GM19239 (cell line): Measurements from ENCODE around the gene C1orf159.
A peak's percentile ranks its signal among the peaks of the same experiment; 100 is the strongest.
"Not testable (repeated sequence)": the region's sequence is repeated elsewhere in the genome, so short reads cannot be mapped to it uniquely, and the experiment has no call there.

ENCODE experiments used
- DNase-seq: peaks from one replicate; pipeline ENCODE4 v3.0.0; 2011; ENCODE audit warnings: low spot score; ENCODE audit not compliant: insufficient read length
- FAIRE-seq: peaks from 2 replicates; lab custom pipeline; 2011; peaks lifted over from hg19 to GRCh38; lab: Jason Lieb, UNC

The C1orf159 gene

GRCh38 chr1:1069711-1070676 is 45.9 kb downstream of the C1orf159 start:
- FAIRE-seq (no peak), DNase-seq (peak; percentile 70)

- FAIRE-seq (peak; percentile 97), DNase-seq (peak; percentile 99)
These were observed 46.7 kb downstream of the C1orf159 start for GRCh38 chr1:1069056-1069710.

DNA sequence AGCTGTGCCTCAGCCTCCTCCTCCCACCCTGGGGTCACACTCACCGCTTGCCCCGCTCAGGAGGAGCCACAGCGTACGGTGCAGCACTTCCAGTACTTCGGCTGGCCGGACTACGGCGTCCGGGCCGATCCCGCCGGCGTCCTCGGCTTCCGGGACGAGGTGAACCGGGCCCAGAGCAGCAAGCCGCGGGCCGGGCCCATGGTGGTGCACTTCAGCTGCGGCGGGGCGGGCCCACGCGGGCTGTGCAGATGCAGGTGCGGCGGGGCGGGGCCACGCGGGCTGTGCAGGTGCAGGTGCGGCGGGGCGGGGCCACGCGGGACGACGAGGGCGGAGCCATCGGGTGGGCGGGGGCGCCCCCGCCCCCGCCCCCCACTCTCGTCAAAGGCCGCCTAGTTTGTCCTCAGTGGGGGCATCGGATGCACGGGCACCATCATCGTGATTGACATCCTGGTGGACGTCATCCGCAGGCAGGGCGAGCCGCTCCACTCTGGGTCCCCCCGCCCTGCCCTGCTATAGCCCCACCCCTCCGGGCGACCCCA is 47.3 kb downstream of the C1orf159 start:
- FAIRE-seq (peak; percentile 80), DNase-seq (peak; percentile 84)

DNA sequence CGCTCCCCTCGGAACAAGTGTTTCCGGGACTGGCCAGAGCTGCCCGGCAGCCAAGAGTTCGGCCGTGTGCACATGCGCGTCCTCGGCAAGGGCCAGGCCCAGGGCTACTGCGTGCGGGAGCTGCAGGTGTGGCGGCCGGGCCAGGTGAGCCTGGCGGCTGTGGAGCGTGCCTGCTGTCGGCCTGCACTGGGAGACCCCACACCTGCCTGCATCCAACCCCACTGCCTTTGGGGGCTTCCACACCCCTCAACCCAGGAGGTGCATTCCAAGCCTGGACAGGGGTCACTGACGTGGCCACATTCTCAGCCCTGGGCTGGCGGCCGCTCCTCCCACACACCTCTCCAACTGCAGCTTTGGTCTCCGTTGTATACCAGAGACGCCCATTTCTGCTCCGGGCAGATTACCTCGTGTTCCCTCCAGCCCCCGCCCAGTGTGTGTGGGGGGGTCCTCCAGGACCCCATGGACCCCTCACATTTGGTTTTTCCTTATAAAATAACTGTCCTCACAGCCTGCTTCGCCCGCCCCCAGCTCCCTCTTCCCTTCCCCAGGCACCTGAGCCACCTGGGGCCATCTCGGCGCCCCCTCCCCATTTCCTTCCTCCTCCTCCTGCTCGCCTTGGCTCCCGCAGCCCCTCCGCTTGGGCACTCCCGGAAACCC is 47.9 kb downstream of the C1orf159 start:
- DNase-seq (no peak), FAIRE-seq (no peak)

DNA sequence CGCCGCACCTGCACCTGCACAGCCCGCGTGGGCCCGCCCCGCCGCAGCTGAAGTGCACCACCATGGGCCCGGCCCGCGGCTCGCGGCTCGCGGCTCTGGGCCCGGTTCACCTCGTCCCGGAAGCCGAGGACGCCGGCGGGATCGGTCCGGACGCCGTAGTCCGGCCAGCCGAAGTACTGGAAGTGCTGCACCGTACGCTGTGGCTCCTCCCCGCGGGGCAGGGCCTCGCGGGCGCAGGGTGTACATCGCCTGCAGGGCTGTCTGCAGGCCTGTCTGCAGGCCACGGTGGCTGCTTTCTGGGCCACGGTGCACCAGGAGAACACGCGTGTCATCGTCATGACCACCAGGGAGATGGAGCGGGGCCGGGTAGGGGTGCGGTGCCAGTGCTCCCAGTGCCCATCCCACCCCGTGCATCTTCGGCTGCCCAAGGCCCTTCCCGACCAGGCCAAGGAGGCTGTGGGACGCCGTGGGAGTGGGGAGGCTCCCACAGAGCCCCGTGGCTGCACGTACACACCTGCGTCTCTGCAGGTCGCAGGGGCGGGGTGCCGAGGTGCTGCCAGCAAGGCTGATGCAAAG is 48.5 kb downstream of the C1orf159 start:
- no peak for DNase-seq
- no peak for FAIRE-seq

- FAIRE-seq: no peak
- no peak for DNase-seq
These were observed 49.2 kb downstream of the C1orf159 start for GRCh38 chr1:1066403-1067283.

- not testable (repeated sequence) for FAIRE-seq, DNase-seq
These were observed 50.0 kb downstream of the C1orf159 start for GRCh38 chr1:1065940-1066304.

DNA sequence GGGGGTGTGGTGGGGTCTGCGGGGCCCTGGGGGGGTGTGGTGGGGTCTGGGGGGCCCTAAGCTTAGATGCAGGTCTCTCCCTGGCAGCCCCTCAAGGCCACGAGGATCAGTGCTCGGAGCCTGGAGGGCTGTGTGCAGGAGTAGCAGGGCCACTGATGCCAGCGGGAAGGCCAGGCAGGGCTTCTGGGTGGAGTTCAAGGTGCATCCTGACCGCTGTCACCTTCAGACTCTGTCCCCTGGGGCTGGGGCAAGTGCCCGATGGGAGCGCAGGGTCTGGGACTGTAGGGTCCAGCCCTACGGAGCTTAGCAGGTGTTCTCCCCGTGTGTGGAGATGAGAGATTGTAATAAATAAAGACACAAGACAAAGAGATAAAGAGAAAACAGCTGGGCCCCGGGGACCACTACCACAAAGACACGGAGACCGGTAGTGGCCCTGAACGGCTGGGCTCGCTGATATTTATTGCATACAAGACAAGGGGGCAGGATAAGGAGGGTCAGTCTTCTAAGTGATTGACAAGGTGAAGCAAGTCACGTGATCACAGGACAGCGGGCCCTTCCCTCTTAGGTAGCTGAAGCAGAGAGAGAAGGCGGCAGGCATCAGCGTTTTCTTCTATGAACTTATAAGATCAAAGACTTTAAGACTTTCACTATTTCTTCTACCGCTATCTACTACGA is 50.5 kb downstream of the C1orf159 start:
- FAIRE-seq (no peak), DNase-seq (no peak)

GRCh38 chr1:1063945-1064831 is 51.7 kb downstream of the C1orf159 start:
- DNase-seq (peak; percentile 96), FAIRE-seq (peak; percentile 85)

DNA sequence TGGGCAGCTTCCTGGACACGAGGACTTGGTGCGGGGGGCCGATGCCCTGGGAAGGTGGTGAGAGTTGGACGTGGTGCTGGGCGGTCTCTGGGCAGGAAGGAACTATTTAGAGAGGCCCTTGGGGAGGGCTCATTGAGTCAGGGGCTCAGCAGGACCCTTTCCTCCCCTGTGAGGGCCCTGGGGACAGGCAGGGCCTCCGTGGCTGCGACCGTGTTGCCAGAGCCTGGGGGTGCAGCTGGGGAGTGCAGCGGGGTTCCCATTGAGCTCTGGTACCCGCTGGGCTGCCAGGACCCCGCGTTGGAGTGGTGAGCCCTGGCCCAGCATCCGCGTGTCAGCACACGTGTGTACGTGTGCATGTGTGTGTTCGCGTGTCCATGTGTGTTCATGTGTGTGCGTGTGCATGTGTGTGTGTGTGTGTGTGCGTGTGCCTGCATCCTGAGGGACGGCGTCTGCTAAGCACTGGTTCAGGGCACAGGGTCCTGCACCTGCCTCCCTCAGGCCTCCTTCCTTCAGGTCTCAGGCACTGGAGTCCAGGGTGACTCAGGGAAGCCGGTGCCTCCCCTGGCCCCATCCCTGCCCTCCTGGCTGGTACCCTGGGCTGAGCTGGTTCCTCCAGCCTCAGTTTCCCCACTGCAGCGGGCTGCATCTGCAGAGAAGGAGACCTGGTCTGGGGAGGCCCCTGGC is 52.5 kb downstream of the C1orf159 start:
- FAIRE-seq (no peak), DNase-seq (no peak)

- FAIRE-seq (no peak), DNase-seq (no peak)
These were observed 53.3 kb downstream of the C1orf159 start for GRCh38 chr1:1062348-1063163.

DNA sequence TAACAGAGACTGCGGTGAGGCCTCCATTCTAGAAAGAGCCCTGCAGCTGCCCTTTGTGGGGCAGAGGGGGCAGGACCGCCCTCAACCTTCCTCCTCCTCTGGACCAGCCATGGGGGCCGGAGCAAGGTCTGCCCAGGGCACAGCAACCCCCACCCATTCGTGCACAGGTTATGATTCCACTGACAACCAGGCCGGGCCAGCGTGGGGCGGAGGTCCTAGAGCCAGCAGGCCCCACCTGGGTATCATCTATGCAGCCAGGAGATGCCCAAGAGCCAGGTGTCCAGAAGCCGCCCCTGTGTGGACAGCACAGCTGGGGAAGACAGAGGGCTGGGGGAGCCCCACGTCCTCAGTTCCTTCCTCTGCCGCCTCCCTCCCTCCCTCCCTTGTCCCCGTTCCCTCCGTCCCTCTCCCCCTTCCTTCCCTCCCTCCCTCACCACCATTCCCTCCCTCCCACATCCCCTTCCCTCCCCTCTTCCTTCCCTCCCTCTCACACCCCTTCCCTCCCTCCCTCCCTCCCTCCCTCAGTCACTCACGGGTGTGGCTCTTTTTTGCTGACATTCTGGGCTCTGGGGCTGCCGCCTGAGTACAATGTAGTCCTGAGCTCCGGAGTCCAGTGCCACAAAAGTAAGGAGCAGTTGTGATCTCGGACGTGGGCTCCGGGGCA is 54.1 kb downstream of the C1orf159 start:
- no peak for DNase-seq
- peak; percentile 14 for FAIRE-seq

DNA sequence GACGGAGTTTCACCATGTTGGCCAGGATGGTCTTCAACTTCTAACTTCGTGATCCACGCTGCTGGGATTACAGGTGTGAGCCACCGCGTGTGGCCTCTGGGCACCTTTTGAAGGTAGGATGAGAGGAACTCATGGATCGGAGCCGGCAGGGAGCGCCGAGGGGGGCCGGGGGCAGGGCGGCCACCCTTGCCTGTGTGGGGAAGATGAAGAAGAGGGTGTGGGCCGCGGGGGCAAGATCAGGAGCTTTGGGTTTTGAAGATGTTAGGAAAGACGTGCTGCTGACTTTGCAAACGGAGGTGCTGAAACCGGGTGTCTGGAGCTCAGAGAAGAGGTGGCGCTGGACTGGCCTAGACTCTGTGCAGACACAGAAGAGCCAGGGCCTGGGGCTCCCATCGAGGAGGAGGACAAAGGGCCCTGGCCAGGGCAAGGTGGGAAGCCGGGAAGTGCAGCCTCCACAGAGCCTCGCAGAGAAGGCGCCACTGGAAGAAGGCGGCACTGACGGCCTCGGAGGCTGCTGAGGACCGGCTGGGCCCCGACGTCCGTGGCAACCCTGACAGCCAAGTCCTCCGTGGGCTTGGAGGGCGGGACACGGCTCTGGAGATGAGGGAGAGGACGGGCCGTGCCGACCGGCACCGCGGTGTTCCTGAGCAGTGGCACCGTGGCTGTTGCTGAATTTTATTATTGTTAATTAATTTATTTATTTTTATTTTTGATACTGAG is 55.4 kb downstream of the C1orf159 start:
- no peak for FAIRE-seq
- DNase-seq: no peak

DNA sequence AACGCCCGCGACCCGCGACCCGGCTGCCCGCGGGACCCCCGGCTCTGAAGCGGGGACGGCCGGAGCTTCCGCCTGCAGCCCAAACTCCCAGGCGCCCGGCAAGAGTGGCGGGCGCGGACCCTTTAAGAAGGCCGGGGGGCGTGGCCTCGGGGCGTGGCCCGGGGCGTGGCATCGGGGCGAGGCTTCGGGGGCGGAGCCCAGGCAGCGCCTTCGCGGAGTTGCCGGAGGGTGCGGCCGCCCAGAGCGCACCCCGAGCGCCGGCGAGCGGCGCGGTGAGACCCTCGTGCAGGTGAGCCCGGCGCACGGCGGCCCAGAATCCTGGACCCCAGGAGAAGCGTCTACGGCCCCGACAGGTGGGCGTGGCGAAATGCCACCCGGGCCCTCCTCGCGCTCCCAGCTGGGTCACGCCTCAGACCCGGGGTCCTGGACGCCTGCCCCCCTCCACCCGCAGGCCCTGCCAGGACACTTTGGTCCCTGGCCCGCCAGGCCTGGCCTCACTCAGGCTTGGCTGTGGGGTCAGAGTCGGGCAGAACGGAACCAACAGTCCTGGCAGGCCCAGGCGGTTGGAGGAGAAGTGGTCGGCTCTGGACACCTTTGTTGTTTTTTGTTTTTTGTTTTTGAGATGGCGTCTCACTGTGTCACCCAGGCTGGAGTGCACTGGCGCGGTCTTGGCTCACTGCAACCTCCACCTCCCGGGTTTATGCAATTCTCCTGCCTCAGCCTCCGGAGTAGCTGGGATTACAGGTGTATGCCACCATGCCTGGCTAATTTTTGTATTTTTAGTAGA is 56.2 kb downstream of the C1orf159 start:
- peak; percentile 14 for FAIRE-seq
- peak; percentile 99 for DNase-seq
